ENCODE measurements around the gene NUP205. TPM values are rescaled to one million over a fixed set of nuclear protein-coding genes. Genes with fewer than 3 reads are reported as not detected.
A peak's percentile ranks its signal among the peaks of the same experiment; 100 is the strongest.

Gene NUP205
- total and polyA plus RNA-seq, 2 of the 13 experiments (the other 11 are each of a cell fraction or from before 2014, with no cell fraction given): 46.2 to 87.2 TPM

- no peak for TF ChIP-seq AHDC1 (CRISPR knock-in tag; IDR thresholded peaks at IDR 0.05; ENCODE audit: borderline replicate concordance)
- TF ChIP-seq ZNF784 (CRISPR knock-in tag; IDR thresholded peaks at IDR 0.05; ENCODE audit: borderline replicate concordance): 0 out of 2 replicates have a peak, but pooled peaks have one; percentile 42
- no peak for TF ChIP-seq HOXD1 (CRISPR knock-in tag; IDR thresholded peaks at IDR 0.05)
- no peak for TF ChIP-seq HNRNPK (IDR thresholded peaks at IDR 0.05; ENCODE audit: low read depth, low read length, poor library complexity, severe bottlenecking)
- peak; percentile 78 for TF ChIP-seq ZC3H13 (CRISPR knock-in tag; IDR thresholded peaks at IDR 0.05)
- TF ChIP-seq ARNT (IDR thresholded peaks at IDR 0.05): no peak
- TF ChIP-seq ZNF670 (CRISPR knock-in tag; IDR thresholded peaks at IDR 0.05; ENCODE audit: borderline replicate concordance): no peak
- TF ChIP-seq CSRNP2 (CRISPR knock-in tag; conservative IDR thresholded peaks at IDR 0.05; ENCODE audit: low read depth): no peak
- no peak for TF ChIP-seq GRHL1 (CRISPR knock-in tag; conservative IDR thresholded peaks at IDR 0.05)
- no peak for TF ChIP-seq ZNF619 (CRISPR knock-in tag; IDR thresholded peaks at IDR 0.05)
- TF ChIP-seq ZBTB4 (CRISPR knock-in tag; IDR thresholded peaks at IDR 0.05; ENCODE audit: borderline replicate concordance): no peak; the same call in 1 of the 2 replicates
- no peak for TF ChIP-seq ZNF672 (CRISPR knock-in tag; IDR thresholded peaks at IDR 0.05)
- peak; percentile 59 for TF ChIP-seq GABPB1 (CRISPR knock-in tag; IDR thresholded peaks at IDR 0.05)
- no peak for TF ChIP-seq RORA (CRISPR knock-in tag; IDR thresholded peaks at IDR 0.05)
- TF ChIP-seq ADNP (CRISPR knock-in tag; IDR thresholded peaks at IDR 0.05): no peak
Observed at GRCh38 chr7:135557455-135558336, at the start of gene NUP205 (continued).

All from HepG2 (cell line).